H1 (cell line): ENCODE results near the gene TMED8. TPM values are rescaled to one million over a fixed set of nuclear protein-coding genes. Genes with fewer than 3 reads are reported as not detected.

Experiments used
- CTCF ChIA-PET: fragments of 300-600 bp; sonication (Branson Sonifier 250); formaldehyde crosslinking; loops from one replicate; lab custom pipeline; 2021; ENCODE audit not compliant: partially characterized antibody; lab: Charles Lee
- POLR2A ChIA-PET: fragments of 300-600 bp; sonication (Branson Sonifier 250); formaldehyde crosslinking; loops from one replicate; lab custom pipeline; 2021; ENCODE audit warnings: inconsistent platforms; ENCODE audit not compliant: partially characterized antibody; lab: Charles Lee
- DNase-seq, 2 experiments: peaks; one replicate each; pipeline versions ENCODE4 v3.0.0 to v3.0.0-alpha.2; 2010 to 2022; ENCODE audit warnings: low spot score in 2 of 2, low read depth in 1 of 2, mixed read lengths in 1 of 2
- FAIRE-seq: peaks from 2 replicates; lab custom pipeline; 2011; peaks lifted over from hg19 to GRCh38; lab: Jason Lieb, UNC
- H2AFZ ChIP-seq: 2 replicates; pipeline ENCODE4 v1.8.1; 2012; ENCODE audit warnings: low read length, inconsistent platforms
- H2AK5ac ChIP-seq: 2 replicates; pipeline ENCODE4 v1.6.1; 2013; ENCODE audit warnings: low read depth, low read length
- H2BK120ac ChIP-seq: replicated peaks from 2 replicates; pipeline ENCODE3; 2013; ENCODE audit warnings: low read depth, low read length, inconsistent platforms
- H2BK12ac ChIP-seq: 2 replicates; pipeline ENCODE4 v1.6.1; 2013; ENCODE audit warnings: low read depth, low read length
- H2BK15ac ChIP-seq: 2 replicates; pipeline ENCODE4 v1.6.1; 2013; ENCODE audit warnings: low read length
- H2BK20ac ChIP-seq: 2 replicates; pipeline ENCODE4 v1.6.1; 2013; ENCODE audit warnings: low read length
- H2BK5ac ChIP-seq: 2 replicates; pipeline ENCODE4 v1.6.1; 2013; ENCODE audit warnings: low read depth, low read length
- H3K14ac ChIP-seq: 2 replicates; pipeline ENCODE4 v1.6.1; 2013; ENCODE audit warnings: inconsistent platforms; ENCODE audit not compliant: insufficient read length
- H3K18ac ChIP-seq: 2 replicates; pipeline ENCODE4 v1.6.1; 2013; ENCODE audit warnings: low read length; ENCODE audit errors: extremely low read depth
- H3K23ac ChIP-seq: 2 replicates; pipeline ENCODE4 v1.6.1; 2013; ENCODE audit warnings: inconsistent platforms; ENCODE audit not compliant: insufficient read length
- H3K23me2 ChIP-seq: 2 replicates; pipeline ENCODE4 v1.6.1; 2013; ENCODE audit warnings: low read depth, low read length
- H3K27ac ChIP-seq: 2 replicates; pipeline ENCODE4 v1.6.1; 2011; ENCODE audit warnings: low read depth, low read length, inconsistent platforms
- H3K27me3 ChIP-seq, 4 experiments: replicated peaks in 1 of 4; 1 replicate in 1 of 4; 2 replicates in 3 of 4; pipeline versions ENCODE4 v1.6.1 to v1.8.1; 2011 to 2013; ENCODE audit warnings: low read length in 3 of 4, mild to moderate bottlenecking in 3 of 4, inconsistent platforms in 2 of 4, mixed read lengths in 2 of 4, moderate library complexity in 1 of 4; ENCODE audit not compliant: control insufficient read depth in 3 of 4, insufficient read depth in 3 of 4; ENCODE audit errors: extremely low read depth in 1 of 4
- H3K36me3 ChIP-seq, 4 experiments: 2 replicates each; pipeline versions ENCODE4 v1.6.1 to v1.8.1; 2011 to 2013; ENCODE audit warnings: mild to moderate bottlenecking in 4 of 4, low read length in 3 of 4, moderate library complexity in 2 of 4, control low read depth in 1 of 4, inconsistent platforms in 1 of 4; ENCODE audit not compliant: insufficient read depth in 4 of 4, control insufficient read depth in 2 of 4
- H3K4ac ChIP-seq: replicated peaks from 2 replicates; pipeline ENCODE3; 2013; ENCODE audit warnings: low read length, low read depth, mixed read lengths, inconsistent platforms; ENCODE audit not compliant: insufficient read length
- H3K4me1 ChIP-seq, 4 experiments: replicated peaks in 1 of 4; 1 replicate in 1 of 4; 2 replicates in 3 of 4; pipeline versions ENCODE4 v1.6.1 to v1.8.1; 2011 to 2013; ENCODE audit warnings: low read length in 3 of 4, inconsistent platforms in 2 of 4, mixed read lengths in 1 of 4; ENCODE audit not compliant: insufficient read depth in 4 of 4, control insufficient read depth in 3 of 4
- H3K4me2 ChIP-seq, 2 experiments: 2 replicates each; pipeline versions ENCODE4 v1.6.1 to v1.8.1; 2011 to 2013; ENCODE audit warnings: low read depth in 2 of 2, low read length in 2 of 2, control low read depth in 1 of 2, inconsistent platforms in 1 of 2, mild to moderate bottlenecking in 1 of 2; ENCODE audit not compliant: insufficient read depth in 1 of 2
- H3K4me3 ChIP-seq, 4 experiments: fragments of 200-600, 300-600 bp in 1 of 4; sonication (generic), shearing (Covaris generic), sonication (Bioruptor Twin) in 1 of 4; 2 replicates each; pipeline versions ENCODE4 v1.5.1 to v1.8.1; 2011 to 2016; ENCODE audit warnings: low read length in 4 of 4, low read depth in 3 of 4, control low read depth in 2 of 4, inconsistent platforms in 2 of 4, mild to moderate bottlenecking in 2 of 4, mixed read lengths in 1 of 4, moderate library complexity in 1 of 4; ENCODE audit not compliant: insufficient read depth in 2 of 4; ENCODE audit errors: extremely low read depth in 1 of 4
- H3K56ac ChIP-seq: replicated peaks from 2 replicates; pipeline ENCODE3; 2013; ENCODE audit warnings: low read depth, mild to moderate bottlenecking, mixed read lengths, low read length, inconsistent platforms; ENCODE audit not compliant: insufficient read length
- H3K79me1 ChIP-seq: 2 replicates; pipeline ENCODE4 v1.6.1; 2013; ENCODE audit warnings: low read depth, low read length, control low read depth
- H3K79me2 ChIP-seq, 2 experiments: 2 replicates each; pipeline versions ENCODE4 v1.6.1 to v1.8.1; 2012 to 2013; ENCODE audit warnings: low read length in 2 of 2, mild to moderate bottlenecking in 2 of 2, inconsistent platforms in 1 of 2; ENCODE audit not compliant: insufficient read depth in 2 of 2, control insufficient read depth in 1 of 2
- H3K9ac ChIP-seq, 4 experiments: replicated peaks in 1 of 4; 1 replicate in 1 of 4; 2 replicates in 3 of 4; pipeline versions ENCODE4 v1.6.1 to v1.8.1; 2011 to 2013; ENCODE audit warnings: low read depth in 3 of 4, low read length in 3 of 4, control low read depth in 2 of 4, mild to moderate bottlenecking in 2 of 4, moderate library complexity in 2 of 4, inconsistent platforms in 1 of 4; ENCODE audit errors: extremely low read depth in 1 of 4
- H3K9me3 ChIP-seq, 2 experiments: 2 replicates each; pipeline versions ENCODE4 v1.6.1 to v1.8.1; 2012 to 2013; ENCODE audit warnings: mild to moderate bottlenecking in 2 of 2, moderate library complexity in 2 of 2, control low read depth in 1 of 2, inconsistent platforms in 1 of 2, low read depth in 1 of 2, low read length in 1 of 2, mixed read lengths in 1 of 2; ENCODE audit not compliant: insufficient read depth in 2 of 2
- H4K20me1 ChIP-seq, 2 experiments: replicated peaks in 1 of 2; 2 replicates each; pipeline versions ENCODE3 to v1.8.1; 2011 to 2013; ENCODE audit warnings: inconsistent platforms in 2 of 2, low read length in 2 of 2, mild to moderate bottlenecking in 1 of 2; ENCODE audit not compliant: insufficient read depth in 2 of 2, control insufficient read depth in 1 of 2
- H4K5ac ChIP-seq: 2 replicates; pipeline ENCODE4 v1.6.1; 2013; ENCODE audit warnings: low read length, low read depth, mixed read lengths, inconsistent platforms; ENCODE audit not compliant: insufficient read length
- H4K8ac ChIP-seq: 2 replicates; pipeline ENCODE4 v1.8.0; 2013; ENCODE audit warnings: mild to moderate bottlenecking, moderate library complexity, low read length, inconsistent platforms; ENCODE audit not compliant: insufficient read depth; ENCODE audit errors: extremely low read depth
- H4K91ac ChIP-seq: replicated peaks from 2 replicates; pipeline ENCODE3; 2013; ENCODE audit warnings: low read length, mixed read lengths, inconsistent platforms; ENCODE audit not compliant: insufficient read length
- EZH2 ChIP-seq: fragments of 200-600 bp; sonication (generic); IDR thresholded peaks from 2 replicates; pipeline ENCODE4 v1.7.1; 2012; ENCODE audit warnings: low read depth, mild to moderate bottlenecking, moderate library complexity, low read length, inconsistent platforms; ENCODE audit not compliant: severe bottlenecking
- GTF2F1 ChIP-seq: IDR thresholded peaks from 2 replicates; pipeline ENCODE4 v1.6.1; 2012; ENCODE audit warnings: low read depth, low read length, improper control_type of control experiment, borderline replicate concordance
- RFX5 ChIP-seq: IDR thresholded peaks from 2 replicates; pipeline ENCODE4 v1.6.1; 2011; ENCODE audit warnings: low read depth, low read length, improper control_type of control experiment, borderline replicate concordance
- WGBS, 2 experiments: shearing (Covaris generic) in 1 of 2; methylation state at CpG; one replicate each; pipeline versions ENCODE4 v1.1.6 to v1.1.7; 2013 to 2015; ENCODE audit warnings: low lambda C conversion rate in 2 of 2, mixed read lengths in 2 of 2, inconsistent platforms in 1 of 2, low coverage in 1 of 2, missing lambda C conversion rate in 1 of 2; ENCODE audit not compliant: insufficient replicate concordance in 2 of 2, insufficient coverage in 1 of 2, insufficient read length in 1 of 2; ENCODE audit errors: extremely low coverage in 1 of 2, missing lambda C conversion rate in 1 of 2; 5-methylcytosine and 5-hydroxymethylcytosine counted together
- polyA plus RNA-seq, 7 experiments: library from polyadenylated mRNA; depleted of rRNA in 3 of 7; stranded (reverse) in 5 of 7; unstranded in 2 of 7; fragments of >200 nt in 5 of 7; fragments of 200-250 nt in 2 of 7; gene quantifications; 1 replicate in 5 of 7; 2 replicates in 1 of 7; 4 replicates in 1 of 7; pipeline versions ENCODE4 v1.2.1 to v1.2.3, GENCODE V29; 2011 to 2013; ENCODE audit warnings: missing spikeins in 2 of 7, mixed read lengths in 2 of 7
- total RNA-seq: library from RNA; stranded (reverse); fragmentation: NEBNext Ultra II Directional; extraction: Animal tissue kit (Norgen Biotek cat#: 25700); gene quantifications from 2 replicates; pipeline ENCODE4 v1.2.1, GENCODE V29; 2021

Gene TMED8
- total and polyA plus RNA-seq, 2 of the 8 experiments (the other 6 are each of a cell fraction or from before 2014, with no cell fraction given), result 5.5 to 13.4 TPM

DNA sequence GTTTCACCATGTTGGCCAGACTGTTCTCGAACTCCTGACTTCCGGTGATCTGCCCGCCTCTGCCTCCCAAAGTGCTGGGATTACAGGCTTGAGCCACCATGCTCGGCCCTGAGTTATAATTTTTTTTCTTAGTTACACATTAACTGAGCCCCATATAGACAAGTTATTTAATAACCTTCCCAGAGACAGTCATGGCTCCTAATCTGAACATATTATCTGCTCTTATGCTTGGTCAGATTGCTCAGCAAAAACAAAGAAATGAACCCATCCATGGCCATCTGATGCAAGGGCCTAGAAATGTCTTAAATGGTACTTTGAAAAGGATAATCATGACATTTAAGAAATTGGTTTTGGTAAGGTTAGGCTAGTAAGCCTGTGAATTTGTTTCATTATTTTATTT, 13.3 kb upstream of the TMED8 start:
- Histone ChIP-seq H3K79me2 (no peaks in the 10 kb centered on the region), H2AFZ (no peak overlapping the region), H3K18ac (no peak overlapping the region), H3K27me3 (no peaks in the 10 kb centered on the region), H3K4me3 (no peak overlapping the region), H3K56ac (no peak overlapping the region), H4K20me1 (no peaks in the 10 kb centered on the region), H3K23me2 (no peaks in the 10 kb centered on the region), H3K23ac (no peak overlapping the region), H3K9ac (no peak overlapping the region), H3K9me3 (no peaks in the 10 kb centered on the region), H2BK15ac (no peak overlapping the region), H3K27ac (no peak overlapping the region), H2BK12ac (no peak overlapping the region), H3K4me1 (no peaks in the 10 kb centered on the region), H3K79me1 (no peaks in the 10 kb centered on the region), H4K8ac (no peak overlapping the region), H4K5ac (no peak overlapping the region), H2AK5ac (no peak overlapping the region), H3K4ac (no peak overlapping the region), H4K91ac (no peak overlapping the region), H3K36me3 (no peaks in the 10 kb centered on the region), H2BK120ac (no peak overlapping the region), H3K4me2 (no peak overlapping the region), H2BK20ac (no peak overlapping the region), H2BK5ac (no peak overlapping the region), H3K14ac (no peak overlapping the region)
- no peak for DNase-seq
- TF ChIP-seq GTF2F1, result no peak
- no peak for TF ChIP-seq EZH2
- no peak for TF ChIP-seq RFX5
- CTCF ChIA-PET, result interaction anchor here (0.9 kb wide), 1 partner anchor 11 kb away, joined by 3 read pairs; no protein-coding TSS in a partner anchor
- WGBS, 2 experiments, result 97% methylated on average over 4 of the region's 4 CpGs; no CpG with 5 or more reads in 1 of the 2 experiments
- POLR2A ChIA-PET, result no interaction called here
- no peak for FAIRE-seq
